HUES64 (cell line): ENCODE results near the gene TM9SF1.
A peak's percentile ranks its signal among the peaks of the same experiment; 100 is the strongest.

Experiments
- H3K27ac ChIP-seq: 2 replicates; pipeline ENCODE4 v1.7.0; 2013; ENCODE audit warnings: low read depth, low read length, inconsistent platforms
- H3K27me3 ChIP-seq: 2 replicates; pipeline ENCODE4 v1.6.1; 2013; ENCODE audit warnings: mild to moderate bottlenecking, low read length; ENCODE audit not compliant: insufficient read depth
- H3K36me3 ChIP-seq: 2 replicates; pipeline ENCODE4 v1.6.1; 2013; ENCODE audit warnings: mild to moderate bottlenecking, low read length; ENCODE audit not compliant: insufficient read depth
- H3K4me1 ChIP-seq: 2 replicates; pipeline ENCODE4 v1.6.1; 2013; ENCODE audit warnings: mild to moderate bottlenecking, low read length, moderate library complexity; ENCODE audit not compliant: insufficient read depth
- H3K4me3 ChIP-seq: 2 replicates; pipeline ENCODE4 v1.5.1; 2013; ENCODE audit warnings: mild to moderate bottlenecking, low read length, moderate library complexity
- H3K9ac ChIP-seq: 2 replicates; pipeline ENCODE4 v1.6.1; 2013; ENCODE audit warnings: mild to moderate bottlenecking, low read depth, low read length
- H3K9me3 ChIP-seq: 2 replicates; pipeline ENCODE4 v1.6.1; 2013; ENCODE audit warnings: low read depth, low read length; ENCODE audit not compliant: insufficient read depth
- WGBS: fragments of 150-250, 120-280 bp; methylation state at CpG from one replicate; pipeline ENCODE4 v1.1.7; 2013; ENCODE audit warnings: missing lambda C conversion rate; 5-methylcytosine and 5-hydroxymethylcytosine counted together

Gene TM9SF1

GRCh38 chr14:24235804-24236688 is 40.8 kb upstream of the TM9SF1 start:
- H3K36me3 ChIP-seq = peaks cover 70% of the 10 kb centered on the region
- no peak overlapping the region for H3K4me3 ChIP-seq
- H3K4me1 ChIP-seq = 0 out of 2 replicates have a peak, but pooled peaks cover 5% of the 10 kb centered on the region
- no peak overlapping the region for H3K9ac ChIP-seq
- H3K9me3 ChIP-seq = no peaks in the 10 kb centered on the region
- no peaks in the 10 kb centered on the region for H3K27me3 ChIP-seq
- WGBS = 100% methylated on average over 5 of the region's 5 CpGs
- H3K27ac ChIP-seq = no peak overlapping the region

- Histone ChIP-seq H3K27ac (no peak overlapping the region), H3K9me3 (no peaks in the 10 kb centered on the region), H3K27me3 (no peaks in the 10 kb centered on the region), H3K4me1 (0 out of 2 replicates have a peak, but pooled peaks cover 5% of the 10 kb centered on the region), H3K9ac (no peak overlapping the region), H3K36me3 (peaks cover 53% of the 10 kb centered on the region), H3K4me3 (no peak overlapping the region)
- 92% methylated on average over 3 of the region's 3 CpGs for WGBS
These were observed 39.1 kb upstream of the TM9SF1 start for GRCh38 chr14:24234095-24235005.

- Histone ChIP-seq H3K4me1 (0 out of 2 replicates have a peak, but pooled peaks cover 5% of the 10 kb centered on the region), H3K9ac (peak overlapping the region; percentile 81; the same call in 1 of the 2 replicates), H3K9me3 (no peaks in the 10 kb centered on the region), H3K4me3 (peak overlapping the region; percentile 74), H3K27ac (no peak overlapping the region), H3K36me3 (peaks cover 45% of the 10 kb centered on the region), H3K27me3 (no peaks in the 10 kb centered on the region)
- 89% methylated on average over 2 of the region's 2 CpGs for WGBS
These were observed 38.3 kb upstream of the TM9SF1 start for GRCh38 chr14:24233538-24233866.

- Histone ChIP-seq H3K9ac (peak within 1 kb of the TSS; percentile 81), H3K36me3 (peaks cover 45% of the 10 kb centered on the region), H3K27ac (peak within 1 kb of the TSS; percentile 94), H3K9me3 (no peaks in the 10 kb centered on the region), H3K4me3 (peak within 1 kb of the TSS; percentile 74), H3K4me1 (0 out of 2 replicates have a peak, but pooled peaks cover 5% of the 10 kb centered on the region), H3K27me3 (no peaks in the 10 kb centered on the region)
- WGBS = 9% methylated on average over 36 of the region's 38 CpGs
These were observed 37.6 kb upstream of the TM9SF1 start, which contains the start of gene GMPR2 for GRCh38 chr14:24232645-24233537. Gene GMPR2, plus strand, starts transcription at chr14:24232929. Its CDS starts 325 bp downstream, at chr14:24233254.

GRCh38 chr14:24232121-24232644 is 36.9 kb upstream of the TM9SF1 start, which contains the start of gene NEDD8:
Gene NEDD8, minus strand, starts transcription at chr14:24232367. Its CDS starts 100 bp downstream, at chr14:24232267.
- Histone ChIP-seq H3K4me1 (0 out of 2 replicates have a peak, but pooled peaks cover 5% of the 10 kb centered on the region), H3K9me3 (no peaks in the 10 kb centered on the region), H3K27me3 (no peaks in the 10 kb centered on the region), H3K27ac (peak within 1 kb of the TSS; percentile 94), H3K4me3 (peak within 1 kb of the TSS; percentile 74), H3K36me3 (peaks cover 45% of the 10 kb centered on the region), H3K9ac (peak within 1 kb of the TSS; percentile 81)
- under 1% methylated on average over 30 of the region's 30 CpGs for WGBS

- Histone ChIP-seq H3K9ac (peak overlapping the region; percentile 81), H3K4me3 (peak overlapping the region; percentile 74), H3K4me1 (0 out of 2 replicates have a peak, but pooled peaks cover 5% of the 10 kb centered on the region), H3K27ac (peak overlapping the region; percentile 94; the same call in 1 of the 2 replicates), H3K9me3 (no peaks in the 10 kb centered on the region), H3K36me3 (peaks cover 45% of the 10 kb centered on the region), H3K27me3 (no peaks in the 10 kb centered on the region)
- 15% methylated on average over 23 of the region's 23 CpGs for WGBS
These were observed 36.3 kb upstream of the TM9SF1 start for GRCh38 chr14:24231263-24232120.

- no peak overlapping the region for H3K27ac ChIP-seq
- 0 out of 2 replicates have a peak, but pooled peaks cover 5% of the 10 kb centered on the region for H3K4me1 ChIP-seq
- no peaks in the 10 kb centered on the region for H3K27me3 ChIP-seq
- peaks cover 29% of the 10 kb centered on the region for H3K36me3 ChIP-seq
- no peaks in the 10 kb centered on the region for H3K9me3 ChIP-seq
- H3K4me3 ChIP-seq = no peak overlapping the region
- WGBS = 0% methylated on average over 1 of the region's 1 CpG
- no peak overlapping the region for H3K9ac ChIP-seq
These were observed 33.7 kb upstream of the TM9SF1 start for GRCh38 chr14:24228902-24229301.

- Histone ChIP-seq H3K9me3 (no peaks in the 10 kb centered on the region), H3K9ac (no peak overlapping the region), H3K4me3 (no peak overlapping the region), H3K27me3 (no peaks in the 10 kb centered on the region), H3K36me3 (peaks cover 29% of the 10 kb centered on the region), H3K4me1 (no peaks in the 10 kb centered on the region), H3K27ac (no peak overlapping the region)
- WGBS = no CpG with 5 or more reads among the region's 1 CpG
These were observed 31.2 kb upstream of the TM9SF1 start for GRCh38 chr14:24226473-24226872.

GRCh38 chr14:24224618-24225071 is 29.4 kb upstream of the TM9SF1 start:
- Histone ChIP-seq H3K27me3 (no peaks in the 10 kb centered on the region), H3K4me1 (no peaks in the 10 kb centered on the region), H3K9me3 (no peaks in the 10 kb centered on the region), H3K36me3 (peaks cover 32% of the 10 kb centered on the region), H3K4me3 (no peak overlapping the region), H3K9ac (no peak overlapping the region), H3K27ac (no peak overlapping the region)
- WGBS = 92% methylated on average over 7 of the region's 7 CpGs
